Left ventricle myocardium inferior (tissue), 1 donor: ENCODE data around the gene PCBP3. TPM values are rescaled to one million over a fixed set of nuclear protein-coding genes. Genes with fewer than 3 reads are reported as not detected.

ENCODE experiments used
- DNase-seq: peaks from one replicate; pipeline ENCODE4 v3.0.0-alpha.2; 2020
- H3K27ac ChIP-seq: fragments of 200-600 bp; replicated peaks from 2 replicates; pipeline ENCODE4 v1.8.0; 2021
- H3K27me3 ChIP-seq: fragments of 200-600 bp; 2 replicates; pipeline ENCODE4 v1.8.0; 2021; ENCODE audit warnings: low read depth
- H3K36me3 ChIP-seq: fragments of 200-600 bp; 2 replicates; pipeline ENCODE4 v1.8.0; 2021
- H3K4me1 ChIP-seq: fragments of 200-600 bp; 2 replicates; pipeline ENCODE4 v1.8.0; 2021
- H3K4me3 ChIP-seq: fragments of 200-600 bp; 2 replicates; pipeline ENCODE4 v1.8.0; 2021; ENCODE audit warnings: mild to moderate bottlenecking, moderate library complexity
- H3K9me3 ChIP-seq: fragments of 200-600 bp; replicated peaks from 2 replicates; pipeline ENCODE4 v1.8.0; 2021
- CTCF ChIP-seq: fragments of 200-600 bp; IDR thresholded peaks from 2 replicates; pipeline ENCODE4 v1.8.0; 2021; ENCODE audit warnings: antibody characterized with exemption, mild to moderate bottlenecking, borderline replicate concordance
- intact Hi-C: fragments of 100-400 bp; cut with micrococcal nuclease; formaldehyde crosslinking; loops from one replicate; pipeline ENCODE4 v1.11.0; 2022
- total RNA-seq: library from RNA; stranded (reverse); fragmentation: NEBNext Ultra II Directional; extraction: Animal tissue kit (Norgen Biotek cat#: 25700); gene quantifications from one replicate; pipeline ENCODE4 v1.2.1, GENCODE V29; 2021
- donor health status: DM: no; HTN: yes; CAD: no; lungs with severe emphysema.

PCBP3 gene
- total RNA-seq, 1 donor from 2014 or later = 2.9 TPM

GRCh38 chr21:45781741-45782140 is 138.2 kb downstream of the PCBP3 start:
- Histone ChIP-seq H3K4me3 (no peak overlapping the region), H3K4me1 (no peaks in the 10 kb centered on the region), H3K36me3 (no peaks in the 10 kb centered on the region), H3K27ac (no peak overlapping the region), H3K27me3 (peaks cover 3% of the 10 kb centered on the region), H3K9me3 (peaks cover 15% of the 10 kb centered on the region)
- intact Hi-C loops = no loop called here
- no peak for TF ChIP-seq CTCF
- no peak for DNase-seq

- no peaks in the 10 kb centered on the region for H3K9me3 ChIP-seq
- peaks cover 30% of the 10 kb centered on the region for H3K27me3 ChIP-seq
- H3K27ac ChIP-seq = no peak overlapping the region
- H3K4me3 ChIP-seq = no peak overlapping the region
- TF ChIP-seq CTCF = no peak
- intact Hi-C loops = no loop called here
- no peak for DNase-seq
- H3K4me1 ChIP-seq = no peaks in the 10 kb centered on the region
- H3K36me3 ChIP-seq = no peaks in the 10 kb centered on the region
Measured at GRCh38 chr21:45786660-45787059, 143.1 kb downstream of the PCBP3 start.

- Histone ChIP-seq H3K4me1 (no peaks in the 10 kb centered on the region), H3K4me3 (no peak overlapping the region), H3K36me3 (no peaks in the 10 kb centered on the region), H3K27me3 (peaks cover 30% of the 10 kb centered on the region), H3K27ac (no peak overlapping the region), H3K9me3 (no peaks in the 10 kb centered on the region)
- no peak for TF ChIP-seq CTCF
- intact Hi-C loops = no loop called here
- DNase-seq = no peak
Measured at GRCh38 chr21:45787371-45787770, 143.8 kb downstream of the PCBP3 start.

DNA sequence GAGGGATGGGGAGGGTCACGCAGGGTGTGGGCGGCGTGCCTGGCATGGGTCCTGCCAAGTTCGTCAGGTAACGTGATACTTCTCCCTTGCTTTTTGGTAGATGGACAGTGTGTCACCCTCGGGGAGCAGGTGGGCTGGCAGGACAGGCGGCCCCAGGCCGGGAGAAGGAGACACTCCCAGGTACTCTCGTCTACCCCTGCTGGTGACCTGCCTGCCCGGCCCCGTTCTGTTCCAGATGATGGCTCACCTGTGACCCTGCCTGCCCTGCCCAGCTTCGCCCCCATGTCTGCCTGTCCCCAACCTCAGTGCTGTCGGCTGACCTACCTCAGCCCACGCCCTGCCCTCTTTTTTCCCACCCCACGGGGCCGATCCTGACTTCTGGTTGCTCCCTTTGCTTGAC is 144.7 kb downstream of the PCBP3 start:
- Histone ChIP-seq H3K4me3 (no peak overlapping the region), H3K36me3 (no peaks in the 10 kb centered on the region), H3K4me1 (no peaks in the 10 kb centered on the region), H3K27me3 (peaks cover 30% of the 10 kb centered on the region), H3K9me3 (no peaks in the 10 kb centered on the region), H3K27ac (no peak overlapping the region)
- no peak for TF ChIP-seq CTCF
- no peak for DNase-seq
- intact Hi-C loops = no loop called here

DNA sequence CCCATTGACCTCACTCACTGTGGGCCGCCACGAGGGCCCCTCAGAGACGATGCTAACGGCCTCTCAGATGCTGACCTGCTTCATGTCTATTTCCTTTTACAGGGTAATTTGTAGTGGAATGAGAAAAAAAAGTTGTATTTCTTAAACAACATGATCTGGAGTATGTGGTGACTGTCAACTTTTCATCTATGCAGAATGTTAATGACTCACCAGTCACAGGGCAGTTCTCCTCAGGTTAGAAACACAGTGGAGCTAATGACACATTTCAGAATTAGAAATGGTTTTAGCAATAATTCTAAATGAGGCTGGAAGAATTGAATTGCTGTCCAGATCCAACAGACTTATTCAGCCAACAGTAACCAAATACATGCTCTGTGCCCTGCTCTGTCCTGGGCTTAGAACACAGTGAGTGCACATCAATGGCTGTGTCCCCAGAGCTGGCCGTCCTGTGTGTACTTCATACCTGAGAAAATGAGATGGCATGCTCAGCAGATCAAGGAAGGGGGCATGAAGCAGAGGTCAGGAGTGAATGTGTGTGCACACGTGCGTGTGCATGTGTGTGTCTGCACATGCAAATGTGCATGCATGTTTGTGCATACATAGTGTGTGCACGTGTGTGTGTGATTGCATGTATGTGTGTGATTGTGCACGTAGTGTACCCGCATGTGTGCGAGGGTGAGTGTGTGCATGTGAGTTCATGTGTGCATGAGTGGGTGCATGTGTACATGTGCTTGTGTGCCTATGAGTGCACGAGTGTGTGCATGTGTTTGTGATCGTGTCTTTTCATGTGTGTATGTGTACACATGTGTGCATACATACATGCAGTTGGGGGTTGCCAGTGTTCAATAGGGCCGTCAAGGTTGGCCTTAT is 145.3 kb downstream of the PCBP3 start:
- Histone ChIP-seq H3K9me3 (no peaks in the 10 kb centered on the region), H3K4me3 (no peak overlapping the region), H3K36me3 (no peaks in the 10 kb centered on the region), H3K4me1 (no peaks in the 10 kb centered on the region), H3K27ac (no peak overlapping the region), H3K27me3 (peaks cover 30% of the 10 kb centered on the region)
- no peak for TF ChIP-seq CTCF
- no peak for DNase-seq
- intact Hi-C loops = no loop called here
